Measurements from ENCODE around the gene BRI3.

GRCh38 chr7:98256431-98256830, 25.1 kb upstream of the BRI3 start:
- TF ChIP-seq POLR2A (IDR thresholded peaks at IDR 0.05; ENCODE audit: low read depth, low read length) = no peak
- TF ChIP-seq POLR2AphosphoS5 (IDR thresholded peaks at IDR 0.05; ENCODE audit: low read depth, low read length) = no peak
- TF ChIP-seq TAF1 (IDR thresholded peaks at IDR 0.05; ENCODE audit: borderline replicate concordance, low read depth, low read length) = no peak

Measured in GM12892 (cell line).